ENCODE results near the gene SH3RF2. TPM values are rescaled to one million over a fixed set of nuclear protein-coding genes. Genes with fewer than 3 reads are reported as not detected.

Gene SH3RF2
- total and polyA plus RNA-seq, 4 donors, result 1.0 to 10.5 (median 4.9) TPM

GRCh38 chr5:145906401-145906800, 30.0 kb upstream of the SH3RF2 start:
- no peak overlapping the region for H3K9ac ChIP-seq (ENCODE audit: low read depth in 1 of 2, low read length in 2 of 2)
- H3K27ac ChIP-seq (ENCODE audit: low read depth in 1 of 2, low read length in 2 of 2), result no peak overlapping the region
- DNase-seq (ENCODE audit: low spot score), result no peak
- H3K4me1 ChIP-seq (ENCODE audit: control insufficient read depth in 4 of 4, insufficient read depth in 4 of 4, low read length in 3 of 4), result no peaks in the 10 kb centered on the region
- H3K9me3 ChIP-seq (ENCODE audit: control insufficient read depth in 4 of 4, low read length in 3 of 4), result no peaks in the 10 kb centered on the region
- no peak overlapping the region for H3K4me3 ChIP-seq (ENCODE audit: low read depth in 1 of 3, low read length in 3 of 3)
- no peaks in the 10 kb centered on the region for H3K36me3 ChIP-seq (ENCODE audit: control insufficient read depth in 4 of 4, insufficient read depth in 3 of 4, low read depth in 1 of 4, low read length in 3 of 4)
- TF ChIP-seq, protein P1, sequence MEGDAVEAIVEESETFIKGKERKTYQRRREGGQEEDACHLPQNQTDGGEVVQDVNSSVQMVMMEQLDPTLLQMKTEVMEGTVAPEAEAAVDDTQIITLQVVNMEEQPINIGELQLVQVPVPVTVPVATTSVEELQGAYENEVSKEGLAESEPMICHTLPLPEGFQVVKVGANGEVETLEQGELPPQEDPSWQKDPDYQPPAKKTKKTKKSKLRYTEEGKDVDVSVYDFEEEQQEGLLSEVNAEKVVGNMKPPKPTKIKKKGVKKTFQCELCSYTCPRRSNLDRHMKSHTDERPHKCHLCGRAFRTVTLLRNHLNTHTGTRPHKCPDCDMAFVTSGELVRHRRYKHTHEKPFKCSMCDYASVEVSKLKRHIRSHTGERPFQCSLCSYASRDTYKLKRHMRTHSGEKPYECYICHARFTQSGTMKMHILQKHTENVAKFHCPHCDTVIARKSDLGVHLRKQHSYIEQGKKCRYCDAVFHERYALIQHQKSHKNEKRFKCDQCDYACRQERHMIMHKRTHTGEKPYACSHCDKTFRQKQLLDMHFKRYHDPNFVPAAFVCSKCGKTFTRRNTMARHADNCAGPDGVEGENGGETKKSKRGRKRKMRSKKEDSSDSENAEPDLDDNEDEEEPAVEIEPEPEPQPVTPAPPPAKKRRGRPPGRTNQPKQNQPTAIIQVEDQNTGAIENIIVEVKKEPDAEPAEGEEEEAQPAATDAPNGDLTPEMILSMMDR (IDR thresholded peaks at IDR 0.05; ENCODE audit: low read depth, low read length, missing input control), result no peak
- TF ChIP-seq GABPA (IDR thresholded peaks at IDR 0.05 in 1 of 2, conservative IDR thresholded peaks at IDR 0.05 in 1 of 2), result no peak
- no peaks in the 10 kb centered on the region for H3K27me3 ChIP-seq (ENCODE audit: control insufficient read depth in 4 of 4, insufficient read depth in 4 of 4, low read length in 3 of 4)
- 83% methylated on average over 1 of the region's 1 CpG for WGBS

DNA sequence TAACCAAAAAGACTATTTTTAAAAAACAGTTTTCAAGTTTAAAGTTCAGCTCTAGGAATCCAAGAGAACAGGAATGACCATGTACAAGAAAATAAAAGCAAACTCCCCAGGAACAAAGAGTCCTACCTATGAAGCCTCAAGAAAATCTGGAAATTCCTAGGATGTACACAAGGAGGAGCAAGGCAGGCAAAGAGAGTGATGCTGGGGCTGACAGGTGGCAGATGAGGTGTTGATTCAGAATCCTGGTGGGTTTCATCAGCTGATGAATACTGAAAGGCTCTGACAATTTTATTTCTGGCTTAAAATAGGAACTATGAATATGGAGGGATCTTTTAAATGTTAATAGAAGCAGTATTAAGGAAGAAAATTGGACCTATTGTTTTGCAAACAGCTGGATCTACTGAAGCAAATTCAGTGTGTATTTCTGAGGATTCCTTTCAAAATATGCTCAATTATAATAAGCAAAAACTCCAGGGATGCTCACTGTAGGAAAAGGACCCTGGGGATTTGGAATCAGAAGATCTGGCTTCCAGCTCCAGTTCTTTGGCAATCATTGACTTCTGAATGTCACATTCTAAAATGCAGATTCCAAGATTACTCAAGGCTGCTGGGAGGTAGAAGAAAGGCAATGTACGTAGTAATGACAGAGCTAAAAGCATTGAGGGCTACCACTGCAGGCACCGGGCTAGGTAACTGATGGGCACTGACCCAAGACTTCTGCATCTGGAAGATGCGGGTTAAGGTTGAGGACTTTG, 28.0 kb upstream of the SH3RF2 start:
- no peak for DNase-seq (ENCODE audit: low spot score)
- H3K9me3 ChIP-seq (ENCODE audit: control insufficient read depth in 4 of 4, low read length in 3 of 4), result no peaks in the 10 kb centered on the region
- H3K9ac ChIP-seq (ENCODE audit: low read depth in 1 of 2, low read length in 2 of 2), result no peak overlapping the region
- WGBS, result 83% methylated on average over 3 of the region's 3 CpGs
- H3K27ac ChIP-seq (ENCODE audit: low read depth in 1 of 2, low read length in 2 of 2), result no peak overlapping the region
- H3K4me3 ChIP-seq (ENCODE audit: low read depth in 1 of 3, low read length in 3 of 3), result no peak overlapping the region
- no peaks in the 10 kb centered on the region for H3K27me3 ChIP-seq (ENCODE audit: control insufficient read depth in 4 of 4, insufficient read depth in 4 of 4, low read length in 3 of 4)
- TF ChIP-seq NR2F2 (IDR thresholded peaks at IDR 0.05) (no peak), JUND (IDR thresholded peaks at IDR 0.05) (no peak), RAD21 (IDR thresholded peaks at IDR 0.05) (peak; percentile 12 to 58), ZBTB33 (IDR thresholded peaks at IDR 0.05) (no peak), SP1 (IDR thresholded peaks at IDR 0.05) (no peak), HNF4A (conservative IDR thresholded peaks at IDR 0.05) (no peak)
- H3K4me1 ChIP-seq (ENCODE audit: control insufficient read depth in 4 of 4, insufficient read depth in 4 of 4, low read length in 3 of 4), result peaks cover 0 to 9% (median 4%) of the 10 kb centered on the region in 4 donors
- H3K36me3 ChIP-seq (ENCODE audit: control insufficient read depth in 4 of 4, insufficient read depth in 3 of 4, low read depth in 1 of 4, low read length in 3 of 4), result no peaks in the 10 kb centered on the region

DNA sequence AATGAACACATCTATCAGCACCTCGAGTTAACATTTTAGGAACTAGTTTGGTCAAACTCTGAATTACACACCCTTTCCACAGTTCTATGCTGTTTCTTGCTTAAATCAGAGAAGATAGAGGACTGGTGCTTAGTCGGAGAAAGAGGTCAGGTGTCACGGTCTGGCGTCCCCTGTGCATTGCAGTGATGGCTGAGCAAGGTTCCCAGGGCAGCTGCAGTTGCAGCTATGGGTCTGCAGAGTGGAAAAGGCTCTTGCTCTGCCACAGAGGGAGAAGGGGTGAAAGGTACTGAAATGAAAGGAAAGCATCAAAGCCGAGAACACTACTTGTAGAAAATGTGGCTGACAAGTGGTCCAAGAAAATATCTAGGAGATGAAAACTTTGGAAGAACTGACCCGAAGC, 25.2 kb upstream of the SH3RF2 start:
- 91% methylated on average over 6 of the region's 6 CpGs for WGBS
- Histone ChIP-seq H3K27ac (ENCODE audit: low read depth in 1 of 2, low read length in 2 of 2) (no peak overlapping the region), H3K4me3 (ENCODE audit: low read depth in 1 of 3, low read length in 3 of 3) (no peak overlapping the region), H3K9me3 (ENCODE audit: control insufficient read depth in 4 of 4, low read length in 3 of 4) (no peaks in the 10 kb centered on the region), H3K36me3 (ENCODE audit: control insufficient read depth in 4 of 4, insufficient read depth in 3 of 4, low read depth in 1 of 4, low read length in 3 of 4) (no peaks in the 10 kb centered on the region), H3K27me3 (ENCODE audit: control insufficient read depth in 4 of 4, insufficient read depth in 4 of 4, low read length in 3 of 4) (no peaks in the 10 kb centered on the region), H3K9ac (ENCODE audit: low read depth in 1 of 2, low read length in 2 of 2) (no peak overlapping the region), H3K4me1 (ENCODE audit: control insufficient read depth in 4 of 4, insufficient read depth in 4 of 4, low read length in 3 of 4) (peaks cover 0 to 9% (median 4%) of the 10 kb centered on the region in 4 donors)
- no peak for DNase-seq (ENCODE audit: low spot score)
- TF ChIP-seq TAF1 (conservative IDR thresholded peaks at IDR 0.05) (no peak), ZBTB33 (IDR thresholded peaks at IDR 0.05) (no peak), FOXA2 (IDR thresholded peaks at IDR 0.05) (no peak), SP1 (IDR thresholded peaks at IDR 0.05) (no peak), MAX (IDR thresholded peaks at IDR 0.05) (no peak), HNF4A (conservative IDR thresholded peaks at IDR 0.05) (no peak), JUND (IDR thresholded peaks at IDR 0.05) (no peak), YY1 (IDR thresholded peaks at IDR 0.05) (no peak), FOXA1 (IDR thresholded peaks at IDR 0.05) (no peak)
- TF ChIP-seq, protein P2, sequence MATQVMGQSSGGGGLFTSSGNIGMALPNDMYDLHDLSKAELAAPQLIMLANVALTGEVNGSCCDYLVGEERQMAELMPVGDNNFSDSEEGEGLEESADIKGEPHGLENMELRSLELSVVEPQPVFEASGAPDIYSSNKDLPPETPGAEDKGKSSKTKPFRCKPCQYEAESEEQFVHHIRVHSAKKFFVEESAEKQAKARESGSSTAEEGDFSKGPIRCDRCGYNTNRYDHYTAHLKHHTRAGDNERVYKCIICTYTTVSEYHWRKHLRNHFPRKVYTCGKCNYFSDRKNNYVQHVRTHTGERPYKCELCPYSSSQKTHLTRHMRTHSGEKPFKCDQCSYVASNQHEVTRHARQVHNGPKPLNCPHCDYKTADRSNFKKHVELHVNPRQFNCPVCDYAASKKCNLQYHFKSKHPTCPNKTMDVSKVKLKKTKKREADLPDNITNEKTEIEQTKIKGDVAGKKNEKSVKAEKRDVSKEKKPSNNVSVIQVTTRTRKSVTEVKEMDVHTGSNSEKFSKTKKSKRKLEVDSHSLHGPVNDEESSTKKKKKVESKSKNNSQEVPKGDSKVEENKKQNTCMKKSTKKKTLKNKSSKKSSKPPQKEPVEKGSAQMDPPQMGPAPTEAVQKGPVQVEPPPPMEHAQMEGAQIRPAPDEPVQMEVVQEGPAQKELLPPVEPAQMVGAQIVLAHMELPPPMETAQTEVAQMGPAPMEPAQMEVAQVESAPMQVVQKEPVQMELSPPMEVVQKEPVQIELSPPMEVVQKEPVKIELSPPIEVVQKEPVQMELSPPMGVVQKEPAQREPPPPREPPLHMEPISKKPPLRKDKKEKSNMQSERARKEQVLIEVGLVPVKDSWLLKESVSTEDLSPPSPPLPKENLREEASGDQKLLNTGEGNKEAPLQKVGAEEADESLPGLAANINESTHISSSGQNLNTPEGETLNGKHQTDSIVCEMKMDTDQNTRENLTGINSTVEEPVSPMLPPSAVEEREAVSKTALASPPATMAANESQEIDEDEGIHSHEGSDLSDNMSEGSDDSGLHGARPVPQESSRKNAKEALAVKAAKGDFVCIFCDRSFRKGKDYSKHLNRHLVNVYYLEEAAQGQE (IDR thresholded peaks at IDR 0.05), result no peak

All from liver (tissue), 9 donors.